Brain microvascular endothelial cell (primary cell): ENCODE measurements around the gene DUSP23.

Experiments
- DNase-seq: peaks from one replicate; pipeline ENCODE4 v3.0.0-alpha.2; 2020
- H3K27ac ChIP-seq: fragments of 250-450 bp; sonication (Bioruptor Pico); 2 replicates; pipeline ENCODE4 v1.5.1; 2020; ENCODE audit warnings: mild to moderate bottlenecking, moderate library complexity
- H3K27me3 ChIP-seq: fragments of 250-450 bp; sonication (Bioruptor Pico); replicated peaks from 2 replicates; pipeline ENCODE4 v1.5.1; 2020; ENCODE audit warnings: mild to moderate bottlenecking
- H3K36me3 ChIP-seq: fragments of 250-450 bp; sonication (Bioruptor Pico); replicated peaks from 2 replicates; pipeline ENCODE4 v1.5.1; 2020; ENCODE audit warnings: mild to moderate bottlenecking
- H3K4me3 ChIP-seq: 2 replicates; pipeline ENCODE4 v1.5.1; 2011; ENCODE audit warnings: low read depth, mild to moderate bottlenecking, control low read depth, low read length, moderate library complexity
- in situ Hi-C: cut with HindIII; loops from 2 replicates; pipeline ENCODE4 v1.10.0; 2017; ENCODE audit warnings: low sequenced_read_pairs, low pct_ligation_motif_present
- TF ChIP-seq, protein P1 (sequence below): IDR thresholded peaks from 2 replicates; pipeline ENCODE4 v1.5.1; 2011; ENCODE audit warnings: low read depth, mild to moderate bottlenecking, moderate library complexity, low read length, control low read depth, inconsistent platforms; ENCODE audit errors: missing control alignments

The DUSP23 gene

DNA sequence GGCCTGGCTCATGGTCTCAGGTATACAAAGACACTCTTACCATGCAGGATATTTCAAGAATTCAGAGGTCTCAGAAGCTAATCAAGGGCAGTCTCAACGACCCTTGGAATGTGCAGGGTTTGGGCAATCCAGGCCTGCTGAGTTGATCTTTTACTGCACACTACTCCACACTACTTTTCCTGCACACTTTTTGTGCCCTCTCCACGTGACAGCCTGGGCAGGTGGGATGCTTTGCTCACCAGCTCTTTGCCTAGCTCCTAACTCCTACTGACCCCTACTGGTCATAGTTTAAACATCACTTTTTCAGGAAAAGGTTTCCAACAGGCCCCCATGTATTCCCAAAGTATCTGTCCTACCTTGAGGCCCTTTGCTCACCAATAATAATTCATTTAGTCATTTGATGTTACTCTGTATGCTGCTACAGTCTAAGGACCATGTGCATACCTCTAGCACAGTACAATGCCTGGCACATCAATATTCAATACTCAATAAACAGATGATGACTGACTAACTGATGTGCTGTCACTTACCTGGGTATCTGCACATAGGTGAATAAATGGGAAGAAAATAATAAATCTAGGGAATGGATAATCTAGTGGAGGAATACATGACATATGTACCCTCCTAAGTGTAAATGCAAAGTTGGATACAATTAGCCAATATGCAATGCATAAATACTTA, 9.6 kb downstream of the DUSP23 start:
- DNase-seq: no peak
- no peak overlapping the region for H3K27ac ChIP-seq
- no peaks in the 10 kb centered on the region for H3K36me3 ChIP-seq
- TF ChIP-seq, protein P1, sequence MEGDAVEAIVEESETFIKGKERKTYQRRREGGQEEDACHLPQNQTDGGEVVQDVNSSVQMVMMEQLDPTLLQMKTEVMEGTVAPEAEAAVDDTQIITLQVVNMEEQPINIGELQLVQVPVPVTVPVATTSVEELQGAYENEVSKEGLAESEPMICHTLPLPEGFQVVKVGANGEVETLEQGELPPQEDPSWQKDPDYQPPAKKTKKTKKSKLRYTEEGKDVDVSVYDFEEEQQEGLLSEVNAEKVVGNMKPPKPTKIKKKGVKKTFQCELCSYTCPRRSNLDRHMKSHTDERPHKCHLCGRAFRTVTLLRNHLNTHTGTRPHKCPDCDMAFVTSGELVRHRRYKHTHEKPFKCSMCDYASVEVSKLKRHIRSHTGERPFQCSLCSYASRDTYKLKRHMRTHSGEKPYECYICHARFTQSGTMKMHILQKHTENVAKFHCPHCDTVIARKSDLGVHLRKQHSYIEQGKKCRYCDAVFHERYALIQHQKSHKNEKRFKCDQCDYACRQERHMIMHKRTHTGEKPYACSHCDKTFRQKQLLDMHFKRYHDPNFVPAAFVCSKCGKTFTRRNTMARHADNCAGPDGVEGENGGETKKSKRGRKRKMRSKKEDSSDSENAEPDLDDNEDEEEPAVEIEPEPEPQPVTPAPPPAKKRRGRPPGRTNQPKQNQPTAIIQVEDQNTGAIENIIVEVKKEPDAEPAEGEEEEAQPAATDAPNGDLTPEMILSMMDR: peak; percentile 73
- in situ Hi-C loops: no loop called here
- peaks cover 12% of the 10 kb centered on the region for H3K27me3 ChIP-seq
- no peak overlapping the region for H3K4me3 ChIP-seq

DNA sequence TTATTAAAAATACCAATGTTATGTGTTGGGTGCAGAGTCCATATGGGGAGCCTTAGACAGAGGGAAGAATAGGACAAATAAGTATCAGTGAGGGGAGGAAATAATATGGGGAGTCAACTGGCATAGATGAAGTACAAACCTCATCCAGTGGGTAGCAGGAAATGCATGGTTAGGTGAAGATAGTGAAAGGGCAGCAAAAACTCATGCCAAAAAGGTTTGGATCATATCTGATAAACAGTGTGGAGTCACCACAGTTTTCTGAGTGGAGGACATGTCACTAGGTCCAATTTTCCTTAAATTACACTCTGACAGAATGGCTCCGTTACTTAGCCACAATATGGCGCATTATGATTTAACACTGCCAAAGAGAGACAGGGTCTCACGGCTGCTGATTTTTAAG, 10.3 kb downstream of the DUSP23 start:
- TF ChIP-seq, protein P1: no peak
- no peak overlapping the region for H3K27ac ChIP-seq
- H3K27me3 ChIP-seq: peaks cover 15% of the 10 kb centered on the region
- no peak for DNase-seq
- in situ Hi-C loops: no loop called here
- no peaks in the 10 kb centered on the region for H3K36me3 ChIP-seq
- no peak overlapping the region for H3K4me3 ChIP-seq

DNA sequence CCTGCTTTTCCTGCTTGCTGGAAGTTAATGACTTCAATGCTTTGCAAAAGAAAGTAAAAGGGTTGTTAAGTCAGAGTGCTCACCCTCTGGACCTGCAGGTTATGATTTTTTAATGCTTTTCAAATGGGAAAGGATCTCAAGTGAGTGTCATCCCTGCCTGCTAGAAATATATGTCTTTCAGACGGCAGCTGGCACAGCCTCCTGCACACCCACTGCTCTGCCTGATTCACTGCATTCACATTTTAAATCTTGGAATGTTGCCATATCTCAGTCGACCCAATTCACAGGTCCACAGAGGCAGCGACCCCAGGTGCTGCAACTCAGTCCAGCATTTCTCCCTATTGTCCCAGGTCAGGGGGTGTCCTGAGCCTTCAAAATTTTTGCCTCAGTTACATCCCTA, 10.7 kb downstream of the DUSP23 start:
- TF ChIP-seq, protein P1: no peak
- DNase-seq: no peak
- Histone ChIP-seq H3K4me3 (no peak overlapping the region), H3K36me3 (no peaks in the 10 kb centered on the region), H3K27me3 (peaks cover 16% of the 10 kb centered on the region), H3K27ac (no peak overlapping the region)
- in situ Hi-C loops: no loop called here

DNA sequence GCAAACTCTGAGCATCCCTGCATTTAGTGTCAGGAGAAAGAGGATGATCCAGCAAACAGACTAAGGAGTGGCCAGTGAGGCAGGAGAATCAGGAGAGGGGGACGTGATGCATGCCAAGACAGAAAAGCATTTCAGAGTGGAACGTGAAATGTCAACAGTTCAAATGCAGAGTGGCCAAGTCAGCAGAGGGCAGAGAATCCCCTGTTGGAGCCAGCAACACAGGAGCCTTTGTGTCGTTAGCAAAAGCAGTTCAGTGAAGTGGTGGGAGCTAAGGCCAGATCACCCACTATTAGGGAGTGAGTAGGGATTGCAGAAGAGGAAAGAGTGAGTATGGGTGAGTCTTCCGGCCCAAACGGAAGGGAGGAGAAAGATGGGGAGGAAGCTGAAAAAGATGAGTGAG, 14.8 kb downstream of the DUSP23 start:
- H3K4me3 ChIP-seq: no peak overlapping the region
- in situ Hi-C loops: loop anchor here (5.0 kb wide), 1 partner anchor 97 kb away; no protein-coding TSS in a partner anchor
- TF ChIP-seq, protein P1: no peak
- DNase-seq: no peak
- H3K27me3 ChIP-seq: peaks cover 21% of the 10 kb centered on the region
- H3K36me3 ChIP-seq: no peaks in the 10 kb centered on the region
- no peak overlapping the region for H3K27ac ChIP-seq

DNA sequence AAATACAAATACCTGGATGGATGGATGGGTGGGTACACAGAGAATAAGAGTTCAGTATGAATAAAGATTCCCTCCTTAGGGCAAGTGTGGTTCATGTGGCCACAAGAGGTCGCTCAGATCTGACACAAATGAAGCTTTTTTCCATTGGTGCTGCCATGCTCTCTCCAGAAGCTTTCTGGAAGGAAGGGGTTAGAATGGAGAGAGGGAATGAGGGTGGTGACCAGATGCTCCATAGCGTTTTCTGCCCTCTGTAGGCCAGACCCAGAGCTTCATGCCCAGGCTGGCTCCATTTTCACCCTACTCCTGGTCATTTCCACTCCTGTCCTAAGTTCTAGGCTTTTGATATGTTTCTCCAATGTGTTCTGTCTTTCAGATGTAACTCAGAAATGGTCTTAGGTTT, 18.1 kb downstream of the DUSP23 start:
- TF ChIP-seq, protein P1: peak; percentile 86
- H3K27me3 ChIP-seq: peaks cover 16% of the 10 kb centered on the region
- in situ Hi-C loops: loop anchor here (5.0 kb wide), 1 partner anchor 93 kb away; no protein-coding TSS in a partner anchor
- no peak overlapping the region for H3K4me3 ChIP-seq
- no peaks in the 10 kb centered on the region for H3K36me3 ChIP-seq
- peak; percentile 71 for DNase-seq
- no peak overlapping the region for H3K27ac ChIP-seq
